ENCODE data around the gene DOK7.

GRCh38 chr4:3472411-3473141, 9.5 kb downstream of the DOK7 start:
- TF ChIP-seq CTCF (IDR thresholded peaks at IDR 0.05; ENCODE audit: low read length): no peak
- no peak for TF ChIP-seq EZH2 (optimal IDR thresholded peaks at IDR 0.05; ENCODE audit: low read depth, low read length)

Data from MM.1S (cell line).